SIG-M5 (cell line): ENCODE results near the gene MCC.

Source experiments
- DNase-seq: peaks from one replicate; lab custom pipeline; 2025; lab: John Stamatoyannopoulos, UW

Gene MCC

GRCh38 chr5:113029614-113030013 is 458.6 kb downstream of the MCC start:
- no peak for DNase-seq

- no peak for DNase-seq
These were observed 460.8 kb downstream of the MCC start for GRCh38 chr5:113027431-113027830.

- no peak for DNase-seq
These were observed 461.2 kb downstream of the MCC start for GRCh38 chr5:113027015-113027414.

- DNase-seq, result no peak
These were observed 462.0 kb downstream of the MCC start for GRCh38 chr5:113026211-113026610.

- DNase-seq, result no peak
These were observed 462.7 kb downstream of the MCC start for GRCh38 chr5:113025596-113025995.

GRCh38 chr5:113024076-113024697 is 464.1 kb downstream of the MCC start:
- no peak for DNase-seq

GRCh38 chr5:113022661-113023060 is 465.6 kb downstream of the MCC start:
- DNase-seq, result no peak

- DNase-seq, result no peak
These were observed 467.6 kb downstream of the MCC start for GRCh38 chr5:113020461-113021273.

GRCh38 chr5:113017881-113018635 is 470.2 kb downstream of the MCC start:
- DNase-seq, result no peak

- DNase-seq, result no peak
These were observed 482.8 kb downstream of the MCC start for GRCh38 chr5:113005454-113005853.

- DNase-seq, result no peak
These were observed 484.5 kb downstream of the MCC start for GRCh38 chr5:113003763-113004162.

- no peak for DNase-seq
These were observed 485.8 kb downstream of the MCC start for GRCh38 chr5:113002423-113002822.

GRCh38 chr5:113000466-113000865 is 487.8 kb downstream of the MCC start:
- DNase-seq, result no peak

- DNase-seq, result no peak
These were observed 490.0 kb downstream of the MCC start for GRCh38 chr5:112998296-112998695.

GRCh38 chr5:112996830-112997374 is 491.4 kb downstream of the MCC start:
- DNase-seq, result no peak

- DNase-seq, result no peak
These were observed 492.3 kb downstream of the MCC start for GRCh38 chr5:112995764-112996618.

GRCh38 chr5:112986224-112986623 is 502.0 kb downstream of the MCC start:
- DNase-seq, result no peak

- no peak for DNase-seq
These were observed 504.9 kb downstream of the MCC start for GRCh38 chr5:112983363-112983762.

GRCh38 chr5:112979723-112980122 is 508.5 kb downstream of the MCC start:
- no peak for DNase-seq

- DNase-seq, result no peak
These were observed 509.4 kb downstream of the MCC start for GRCh38 chr5:112978836-112979235.

GRCh38 chr5:112977440-112977861 is 510.8 kb downstream of the MCC start:
- no peak for DNase-seq
